ENCODE measurements around the gene SH2B3. TPM values are rescaled to one million over a fixed set of nuclear protein-coding genes. Genes with fewer than 3 reads are reported as not detected.

SH2B3 gene
- polyA plus RNA-seq, 1 experiment, result 21.6 TPM

DNA sequence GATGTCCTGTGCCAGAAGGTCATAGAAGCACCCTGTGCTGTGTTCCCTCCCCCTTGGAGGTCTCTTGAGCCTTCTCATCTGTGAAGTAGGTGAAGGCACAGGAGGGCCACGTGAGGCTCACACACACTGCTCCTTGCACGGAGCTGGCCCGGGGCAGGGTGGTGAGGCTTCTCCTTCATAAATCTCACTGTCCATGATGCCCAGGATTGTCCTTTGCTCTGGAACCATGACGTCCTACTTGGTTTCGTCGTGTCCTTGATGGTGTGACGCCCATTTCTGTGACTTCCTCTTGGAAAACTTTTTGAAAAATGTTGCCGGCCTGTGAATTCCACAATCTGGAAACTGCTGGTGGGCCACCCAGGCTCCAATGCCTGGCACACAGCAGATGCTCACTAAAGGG is 34.4 kb downstream of the SH2B3 start:
- Histone ChIP-seq H3K4me3 (ENCODE audit: low read depth, low read length) (no peak overlapping the region), H3K27me3 (ENCODE audit: control insufficient read depth, insufficient read depth, low read length) (no peaks in the 10 kb centered on the region), H3K27ac (ENCODE audit: low read depth, low read length) (no peak overlapping the region), H3K9me3 (ENCODE audit: control insufficient read depth, insufficient read depth, low read length) (no peaks in the 10 kb centered on the region)
- no peak for DNase-seq (ENCODE audit: low read depth, low spot score)
- POLR2A ChIA-PET, result interaction anchor here (0.5 kb wide), 1 partner anchor 36 kb away, joined by 7 read pairs; no protein-coding TSS in a partner anchor
- TF ChIP-seq, protein P1, sequence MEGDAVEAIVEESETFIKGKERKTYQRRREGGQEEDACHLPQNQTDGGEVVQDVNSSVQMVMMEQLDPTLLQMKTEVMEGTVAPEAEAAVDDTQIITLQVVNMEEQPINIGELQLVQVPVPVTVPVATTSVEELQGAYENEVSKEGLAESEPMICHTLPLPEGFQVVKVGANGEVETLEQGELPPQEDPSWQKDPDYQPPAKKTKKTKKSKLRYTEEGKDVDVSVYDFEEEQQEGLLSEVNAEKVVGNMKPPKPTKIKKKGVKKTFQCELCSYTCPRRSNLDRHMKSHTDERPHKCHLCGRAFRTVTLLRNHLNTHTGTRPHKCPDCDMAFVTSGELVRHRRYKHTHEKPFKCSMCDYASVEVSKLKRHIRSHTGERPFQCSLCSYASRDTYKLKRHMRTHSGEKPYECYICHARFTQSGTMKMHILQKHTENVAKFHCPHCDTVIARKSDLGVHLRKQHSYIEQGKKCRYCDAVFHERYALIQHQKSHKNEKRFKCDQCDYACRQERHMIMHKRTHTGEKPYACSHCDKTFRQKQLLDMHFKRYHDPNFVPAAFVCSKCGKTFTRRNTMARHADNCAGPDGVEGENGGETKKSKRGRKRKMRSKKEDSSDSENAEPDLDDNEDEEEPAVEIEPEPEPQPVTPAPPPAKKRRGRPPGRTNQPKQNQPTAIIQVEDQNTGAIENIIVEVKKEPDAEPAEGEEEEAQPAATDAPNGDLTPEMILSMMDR (IDR thresholded peaks at IDR 0.05; ENCODE audit: low read depth, low read length), result no peak
- CTCF ChIA-PET, result interaction anchor here (3.3 to 6.0 kb wide), 2 partner anchors 11 to 43 kb away, joined by 11 to 59 read pairs; no protein-coding TSS in a partner anchor

DNA sequence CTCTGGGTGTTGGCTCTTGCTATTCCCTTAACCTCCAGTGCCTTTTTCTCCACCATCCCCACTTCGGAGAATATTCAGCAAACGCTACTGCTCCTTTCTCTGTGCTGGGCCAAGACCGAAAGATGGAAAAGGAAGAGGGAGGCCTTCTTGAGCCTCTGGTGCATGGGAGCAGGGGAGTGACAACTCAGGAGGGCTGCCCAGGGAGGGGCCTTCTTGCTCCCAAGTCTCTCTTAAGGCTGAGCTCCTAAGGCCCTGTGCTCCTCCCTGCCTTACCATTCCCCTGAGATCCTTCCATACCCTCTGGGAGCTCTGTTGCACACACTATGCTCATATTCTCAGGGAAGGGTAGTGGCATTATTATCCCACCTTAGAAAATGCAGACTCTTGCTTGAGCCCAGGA is 34.9 kb downstream of the SH2B3 start:
- Histone ChIP-seq H3K9me3 (ENCODE audit: control insufficient read depth, insufficient read depth, low read length) (no peaks in the 10 kb centered on the region), H3K27me3 (ENCODE audit: control insufficient read depth, insufficient read depth, low read length) (no peaks in the 10 kb centered on the region), H3K4me3 (ENCODE audit: low read depth, low read length) (no peak overlapping the region), H3K27ac (ENCODE audit: low read depth, low read length) (no peak overlapping the region)
- POLR2A ChIA-PET, result no interaction called here
- CTCF ChIA-PET, result interaction anchor here (0.7 to 6.0 kb wide), 4 partner anchors 11 to 44 kb away, joined by 5 to 59 read pairs (median 24); no protein-coding TSS in a partner anchor
- DNase-seq (ENCODE audit: low read depth, low spot score), result no peak
- TF ChIP-seq, protein P1 (IDR thresholded peaks at IDR 0.05; ENCODE audit: low read depth, low read length), result no peak

DNA sequence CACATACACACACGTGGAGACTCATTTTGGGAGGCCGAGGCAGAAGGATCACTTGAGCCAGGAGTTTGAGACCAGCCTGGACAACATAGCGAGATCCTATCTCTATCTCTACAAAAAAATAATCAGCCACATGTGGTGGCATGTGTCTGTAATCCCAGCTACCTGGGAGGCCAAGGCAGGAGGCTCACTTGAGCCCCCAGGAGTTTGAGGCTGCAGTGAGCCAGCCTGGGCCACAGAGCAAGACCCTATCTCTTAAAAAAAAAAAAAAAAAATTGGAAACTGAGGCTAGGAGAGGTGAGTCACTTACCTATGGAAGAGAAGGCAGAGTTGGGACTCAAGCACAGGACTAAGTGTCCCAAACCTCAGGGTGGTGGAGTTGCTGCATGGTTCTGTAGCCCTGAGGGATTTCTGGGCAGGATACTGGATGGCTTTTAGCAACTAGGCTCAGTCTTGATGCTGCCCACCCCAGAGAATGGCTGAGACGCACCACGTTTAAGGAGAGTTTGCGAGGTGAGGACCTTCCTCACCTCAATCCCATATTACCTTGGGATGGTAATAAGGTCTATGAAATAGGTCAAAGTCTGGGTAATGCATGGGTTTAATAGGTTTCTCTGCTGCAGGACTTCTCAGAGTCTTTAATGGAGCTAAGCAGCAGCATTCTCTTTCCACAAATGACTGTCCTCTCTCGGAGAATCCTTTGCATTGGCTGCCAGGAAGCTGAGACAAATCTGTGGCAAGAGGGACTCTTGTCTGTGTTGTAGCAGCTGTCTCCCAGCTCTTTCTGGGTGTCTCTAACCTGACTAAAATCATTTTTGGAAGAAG is 35.6 kb downstream of the SH2B3 start:
- Histone ChIP-seq H3K27me3 (ENCODE audit: control insufficient read depth, insufficient read depth, low read length) (no peaks in the 10 kb centered on the region), H3K27ac (ENCODE audit: low read depth, low read length) (peak overlapping the region; percentile 21), H3K4me3 (ENCODE audit: low read depth, low read length) (no peak overlapping the region), H3K9me3 (ENCODE audit: control insufficient read depth, insufficient read depth, low read length) (no peaks in the 10 kb centered on the region)
- TF ChIP-seq, protein P1 (IDR thresholded peaks at IDR 0.05; ENCODE audit: low read depth, low read length), result no peak
- no peak for DNase-seq (ENCODE audit: low read depth, low spot score)
- ChIA-PET CTCF (interaction anchor here (0.7 to 6.0 kb wide), 3 partner anchors 10 to 45 kb away, joined by 5 to 59 read pairs (median 38); no protein-coding TSS in a partner anchor), POLR2A (interaction anchor here (0.6 kb wide), 1 partner anchor 29 kb away, joined by 3 read pairs; no protein-coding TSS in a partner anchor)

DNA sequence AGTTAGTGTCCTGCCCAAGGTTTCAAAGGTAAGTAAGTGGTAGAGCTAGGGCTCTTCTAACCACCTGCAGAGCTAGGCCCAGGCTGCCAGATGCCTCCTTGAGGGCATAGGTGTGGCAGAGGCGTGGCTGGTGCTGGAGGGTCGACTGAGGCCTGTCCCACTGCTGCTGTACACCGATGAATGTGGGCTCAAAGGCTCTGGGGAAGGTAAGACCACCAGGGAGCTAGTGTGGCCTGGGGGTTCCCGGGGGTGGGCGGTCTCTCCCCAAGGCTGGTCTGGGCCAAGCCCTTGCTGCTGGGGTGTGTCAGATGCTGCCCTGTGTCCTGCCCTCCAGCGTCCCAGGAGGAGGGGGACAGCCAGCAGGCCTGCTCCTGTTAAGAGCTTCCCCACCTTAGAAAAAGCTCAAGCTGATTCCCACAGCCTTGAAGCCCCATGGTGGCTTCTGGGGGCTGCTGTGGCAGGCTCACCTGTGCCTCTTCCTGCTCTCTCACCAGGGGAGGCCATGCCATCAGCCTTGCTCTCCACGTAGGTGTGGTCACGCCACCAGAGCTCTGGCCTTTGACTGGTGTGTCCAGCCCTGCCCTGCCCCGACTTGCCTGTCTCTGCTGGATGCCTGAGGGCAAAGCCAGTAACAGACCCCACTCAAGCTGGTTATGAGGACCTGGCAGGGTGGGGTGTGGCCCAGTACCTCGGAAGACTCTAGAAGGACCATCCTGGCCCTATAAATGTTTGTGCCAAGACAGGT is 36.8 kb downstream of the SH2B3 start:
- TF ChIP-seq, protein P1 (IDR thresholded peaks at IDR 0.05; ENCODE audit: low read depth, low read length), result no peak
- ChIA-PET CTCF (interaction anchor here (4.6 to 6.0 kb wide), 2 partner anchors 9 to 46 kb away, joined by 38 to 59 read pairs; no protein-coding TSS in a partner anchor), POLR2A (no interaction called here)

More for the DNA sequence above, 36.8 kb downstream of the SH2B3 start:
- DNase-seq (ENCODE audit: low read depth, low spot score), result no peak
- Histone ChIP-seq H3K27me3 (ENCODE audit: control insufficient read depth, insufficient read depth, low read length) (no peaks in the 10 kb centered on the region), H3K27ac (ENCODE audit: low read depth, low read length) (no peak overlapping the region), H3K4me3 (ENCODE audit: low read depth, low read length) (no peak overlapping the region), H3K9me3 (ENCODE audit: control insufficient read depth, insufficient read depth, low read length) (no peaks in the 10 kb centered on the region)

Data from AG04450 (cell line).